ENCODE results near the gene MAD1L1.

The MAD1L1 gene

DNA sequence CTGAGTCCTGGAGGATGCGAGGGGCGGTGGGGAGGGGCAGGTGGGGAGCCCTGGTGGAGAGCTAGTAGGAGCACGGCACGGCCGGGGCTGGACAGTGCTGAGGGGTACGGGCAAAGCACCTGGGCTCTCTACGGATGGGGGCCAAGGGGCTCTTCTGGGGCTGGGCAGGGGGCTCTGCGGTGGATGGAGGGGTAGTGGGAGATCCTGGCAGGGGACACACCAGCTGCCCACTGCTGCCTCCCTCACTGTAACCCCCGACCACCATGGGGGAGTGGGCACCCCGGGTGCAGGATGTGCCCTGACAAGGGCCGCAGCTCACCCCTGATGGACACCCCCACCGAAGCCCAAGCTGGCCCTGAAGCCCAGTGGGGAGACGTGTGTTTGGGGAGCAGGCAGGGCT is 359.3 kb downstream of the MAD1L1 start:
- Histone ChIP-seq H3K4ac (ENCODE audit: low read depth in 1 of 2, low read length in 2 of 2) (no peak overlapping the region), H3K18ac (ENCODE audit: low read depth in 1 of 2, low read length in 2 of 2) (no peak overlapping the region), H2BK120ac (ENCODE audit: low read depth, low read length) (no peak overlapping the region), H3K4me2 (ENCODE audit: low read length, poor library complexity, severe bottlenecking) (no peak overlapping the region), H3K9ac (ENCODE audit: low read length) (no peak overlapping the region), H3K9me3 (ENCODE audit: control insufficient read depth, low read length) (no peaks in the 10 kb centered on the region), H3K14ac (ENCODE audit: low read length in 2 of 2) (no peak overlapping the region), H2BK5ac (ENCODE audit: low read depth, low read length, poor library complexity, severe bottlenecking) (no peak overlapping the region), H3K27me3 (ENCODE audit: control insufficient read depth in 1 of 2, insufficient read depth in 1 of 2, low read length in 2 of 2) (no peaks in the 10 kb centered on the region), H2BK15ac (ENCODE audit: low read depth, poor library complexity, severe bottlenecking) (no peak overlapping the region), H3K27ac (ENCODE audit: low read length, poor library complexity, severe bottlenecking) (no peak overlapping the region), H4K91ac (ENCODE audit: low read length) (no peak overlapping the region), H3K79me1 (replicated peaks; ENCODE audit: low read length, poor library complexity, severe bottlenecking) (peaks cover 18% of the 10 kb centered on the region), H4K8ac (ENCODE audit: low read length) (no peak overlapping the region), H3K4me1 (ENCODE audit: control insufficient read depth, insufficient read depth, low read depth, low read length) (peaks cover 7% of the 10 kb centered on the region), H2AFZ (ENCODE audit: low read depth, low read length) (no peak overlapping the region), H2AK5ac (ENCODE audit: low read length, severe bottlenecking) (no peak overlapping the region), H3K36me3 (ENCODE audit: control insufficient read depth in 1 of 2, insufficient read depth in 2 of 2, low read depth in 1 of 2, low read length in 2 of 2) (peaks cover 0 to 21% of the 10 kb centered on the region in 2 experiments), H3K4me3 (ENCODE audit: insufficient read depth in 1 of 2, low read depth in 1 of 2, low read length in 2 of 2) (no peak overlapping the region), H2BK12ac (ENCODE audit: low read length in 2 of 2) (no peak overlapping the region), H3K23ac (ENCODE audit: low read length in 2 of 2) (no peak overlapping the region)
- 98% methylated on average over 12 of the region's 13 CpGs for WGBS
- no peak for DNase-seq

DNA sequence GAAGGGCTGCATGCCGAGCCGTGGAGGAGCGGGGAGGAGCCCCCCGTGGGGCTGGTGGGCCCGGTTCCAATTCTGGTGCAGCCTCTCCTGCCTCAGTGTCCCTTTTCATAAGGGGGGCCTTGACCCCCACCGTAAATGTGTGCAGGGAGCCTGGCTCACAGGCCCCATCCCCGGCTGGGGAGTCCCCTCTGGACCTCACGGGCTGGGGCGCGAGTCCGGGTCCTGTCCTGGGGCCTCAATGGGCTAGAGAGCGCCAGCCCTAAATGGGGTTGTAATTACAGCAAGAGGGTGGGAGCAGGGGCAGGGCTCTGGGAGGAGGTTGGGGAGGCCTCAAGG is 359.7 kb downstream of the MAD1L1 start:
- no peak overlapping the region for H2BK12ac ChIP-seq (ENCODE audit: low read length in 2 of 2)
- H3K4me3 ChIP-seq (ENCODE audit: insufficient read depth in 1 of 2, low read depth in 1 of 2, low read length in 2 of 2): no peak overlapping the region
- H3K4me2 ChIP-seq (ENCODE audit: low read length, poor library complexity, severe bottlenecking): no peak overlapping the region
- no peak overlapping the region for H3K4ac ChIP-seq (ENCODE audit: low read depth in 1 of 2, low read length in 2 of 2)
- H3K14ac ChIP-seq (ENCODE audit: low read length in 2 of 2): no peak overlapping the region
- H2BK15ac ChIP-seq (ENCODE audit: low read depth, poor library complexity, severe bottlenecking): no peak overlapping the region
- H4K91ac ChIP-seq (ENCODE audit: low read length): no peak overlapping the region
- no peak overlapping the region for H3K27ac ChIP-seq (ENCODE audit: low read length, poor library complexity, severe bottlenecking)
- no peak overlapping the region for H3K23ac ChIP-seq (ENCODE audit: low read length in 2 of 2)
- H3K18ac ChIP-seq (ENCODE audit: low read depth in 1 of 2, low read length in 2 of 2): no peak overlapping the region
- WGBS: 94% methylated on average over 12 of the region's 12 CpGs
- H4K8ac ChIP-seq (ENCODE audit: low read length): no peak overlapping the region
- no peak overlapping the region for H2BK120ac ChIP-seq (ENCODE audit: low read depth, low read length)
- H2AFZ ChIP-seq (ENCODE audit: low read depth, low read length): no peak overlapping the region
- H2AK5ac ChIP-seq (ENCODE audit: low read length, severe bottlenecking): no peak overlapping the region
- no peaks in the 10 kb centered on the region for H3K9me3 ChIP-seq (ENCODE audit: control insufficient read depth, low read length)
- no peak for DNase-seq
- H3K36me3 ChIP-seq (ENCODE audit: control insufficient read depth in 1 of 2, insufficient read depth in 2 of 2, low read depth in 1 of 2, low read length in 2 of 2): peaks cover 0 to 21% of the 10 kb centered on the region in 2 experiments
- no peak overlapping the region for H3K9ac ChIP-seq (ENCODE audit: low read length)
- no peaks in the 10 kb centered on the region for H3K27me3 ChIP-seq (ENCODE audit: control insufficient read depth in 1 of 2, insufficient read depth in 1 of 2, low read length in 2 of 2)
- H2BK5ac ChIP-seq (ENCODE audit: low read depth, low read length, poor library complexity, severe bottlenecking): no peak overlapping the region
- H3K4me1 ChIP-seq (ENCODE audit: control insufficient read depth, insufficient read depth, low read depth, low read length): peaks cover 7% of the 10 kb centered on the region
- H3K79me1 ChIP-seq (replicated peaks; ENCODE audit: low read length, poor library complexity, severe bottlenecking): peaks cover 18% of the 10 kb centered on the region

DNA sequence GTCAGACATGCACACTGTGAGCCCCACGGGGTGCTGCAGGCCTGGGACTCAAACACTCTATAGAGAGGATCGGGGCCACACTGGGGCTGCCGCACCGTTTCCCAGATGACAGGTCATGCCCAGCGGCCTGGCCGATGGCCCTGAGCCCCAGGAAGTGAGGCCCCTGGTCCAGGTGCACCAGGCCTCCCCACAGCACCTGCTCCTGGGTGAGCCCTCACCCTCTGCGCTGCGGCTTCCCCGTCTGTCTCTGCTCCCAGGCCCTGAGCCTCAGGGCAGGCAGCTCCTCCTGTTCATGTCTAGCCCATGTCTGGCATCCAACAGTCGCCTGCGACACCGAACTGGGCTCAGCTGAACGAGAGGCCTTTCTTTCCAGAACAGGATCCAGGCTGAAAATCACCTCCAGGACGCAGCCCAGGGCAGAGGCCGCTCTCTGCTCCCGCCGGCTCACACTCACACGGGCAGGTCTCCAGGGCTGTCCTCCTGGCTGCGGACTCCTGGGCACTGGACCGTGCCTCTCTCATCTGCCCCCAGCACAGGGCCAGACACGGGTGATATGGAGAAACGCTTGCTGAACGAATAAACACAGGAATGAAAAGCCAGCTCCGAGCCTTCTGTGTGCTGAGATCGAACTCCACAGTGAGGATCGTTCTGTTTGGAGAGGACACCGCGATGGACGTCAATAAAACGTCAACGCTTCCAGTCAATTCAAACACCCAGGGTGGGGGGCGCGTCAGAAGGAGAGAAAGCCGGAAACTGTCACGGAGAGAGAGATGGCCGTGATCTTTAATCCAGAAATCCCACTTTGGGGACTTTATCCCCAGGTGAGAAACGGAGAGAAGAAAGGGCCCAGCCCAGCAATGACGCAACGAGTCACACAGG is 360.3 kb downstream of the MAD1L1 start:
- Histone ChIP-seq H3K36me3 (ENCODE audit: control insufficient read depth in 1 of 2, insufficient read depth in 2 of 2, low read depth in 1 of 2, low read length in 2 of 2) (peaks cover 0 to 21% of the 10 kb centered on the region in 2 experiments), H3K4me1 (ENCODE audit: control insufficient read depth, insufficient read depth, low read depth, low read length) (peaks cover 7% of the 10 kb centered on the region), H3K79me1 (replicated peaks; ENCODE audit: low read length, poor library complexity, severe bottlenecking) (peaks cover 20% of the 10 kb centered on the region), H2AK5ac (ENCODE audit: low read length, severe bottlenecking) (no peak overlapping the region), H3K4me3 (ENCODE audit: insufficient read depth in 1 of 2, low read depth in 1 of 2, low read length in 2 of 2) (no peak overlapping the region), H3K27me3 (ENCODE audit: control insufficient read depth in 1 of 2, insufficient read depth in 1 of 2, low read length in 2 of 2) (no peaks in the 10 kb centered on the region), H3K23ac (ENCODE audit: low read length in 2 of 2) (no peak overlapping the region), H3K18ac (ENCODE audit: low read depth in 1 of 2, low read length in 2 of 2) (no peak overlapping the region), H2BK5ac (ENCODE audit: low read depth, low read length, poor library complexity, severe bottlenecking) (no peak overlapping the region), H2BK12ac (ENCODE audit: low read length in 2 of 2) (no peak overlapping the region), H3K9ac (ENCODE audit: low read length) (no peak overlapping the region), H4K8ac (ENCODE audit: low read length) (no peak overlapping the region), H3K4ac (ENCODE audit: low read depth in 1 of 2, low read length in 2 of 2) (no peak overlapping the region), H4K91ac (ENCODE audit: low read length) (no peak overlapping the region), H2BK15ac (ENCODE audit: low read depth, poor library complexity, severe bottlenecking) (no peak overlapping the region), H3K4me2 (ENCODE audit: low read length, poor library complexity, severe bottlenecking) (no peak overlapping the region), H3K9me3 (ENCODE audit: control insufficient read depth, low read length) (no peaks in the 10 kb centered on the region), H3K14ac (ENCODE audit: low read length in 2 of 2) (no peak overlapping the region), H2BK120ac (ENCODE audit: low read depth, low read length) (no peak overlapping the region), H2AFZ (ENCODE audit: low read depth, low read length) (no peak overlapping the region), H3K27ac (ENCODE audit: low read length, poor library complexity, severe bottlenecking) (no peak overlapping the region)
- DNase-seq: no peak
- WGBS: 96% methylated on average over 39 of the region's 39 CpGs

DNA sequence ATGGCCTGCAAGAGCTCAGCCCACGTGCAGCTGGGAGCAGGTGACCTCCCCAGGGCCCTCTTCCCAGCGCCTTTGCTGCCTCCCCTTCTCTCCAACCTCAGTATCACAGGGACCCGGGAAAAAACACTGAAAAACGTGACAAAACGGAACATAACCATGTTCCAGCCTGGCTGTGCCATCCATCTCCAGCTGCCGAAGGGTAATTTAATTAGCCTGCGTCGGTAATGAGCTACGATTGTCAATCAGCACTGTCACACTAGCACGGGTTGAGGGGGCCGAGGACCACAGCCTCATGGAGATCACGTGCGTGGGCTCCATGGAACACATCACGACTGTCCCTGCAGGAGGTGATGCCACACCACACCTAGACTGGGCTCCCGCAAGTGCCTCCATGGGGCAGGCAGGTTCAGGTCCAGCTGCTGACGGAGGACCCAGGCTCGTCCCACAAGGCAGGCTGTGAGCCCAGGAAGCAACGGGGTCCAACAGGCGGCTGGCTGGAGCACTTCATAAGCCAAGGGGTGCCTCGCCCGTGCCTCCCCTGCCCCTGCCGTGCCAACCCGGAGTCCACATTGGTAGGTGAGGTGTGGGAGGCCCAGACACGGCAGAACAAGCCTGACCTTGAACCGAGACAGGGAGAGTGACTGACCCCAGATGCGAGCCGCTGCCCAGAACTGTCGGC is 363.2 kb downstream of the MAD1L1 start:
- Histone ChIP-seq H3K4me1 (ENCODE audit: control insufficient read depth, insufficient read depth, low read depth, low read length) (peaks cover 2% of the 10 kb centered on the region), H2BK12ac (ENCODE audit: low read length in 2 of 2) (no peak overlapping the region), H3K27me3 (ENCODE audit: control insufficient read depth in 1 of 2, insufficient read depth in 1 of 2, low read length in 2 of 2) (no peaks in the 10 kb centered on the region), H3K79me1 (replicated peaks; ENCODE audit: low read length, poor library complexity, severe bottlenecking) (peaks cover 14% of the 10 kb centered on the region), H3K36me3 (ENCODE audit: control insufficient read depth in 1 of 2, insufficient read depth in 2 of 2, low read depth in 1 of 2, low read length in 2 of 2) (peaks cover 0 to 34% of the 10 kb centered on the region in 2 experiments), H3K9me3 (ENCODE audit: control insufficient read depth, low read length) (no peaks in the 10 kb centered on the region), H3K9ac (ENCODE audit: low read length) (no peak overlapping the region), H3K18ac (ENCODE audit: low read depth in 1 of 2, low read length in 2 of 2) (no peak overlapping the region), H2BK120ac (ENCODE audit: low read depth, low read length) (no peak overlapping the region), H3K14ac (ENCODE audit: low read length in 2 of 2) (no peak overlapping the region), H3K4ac (ENCODE audit: low read depth in 1 of 2, low read length in 2 of 2) (no peak overlapping the region), H2BK15ac (ENCODE audit: low read depth, poor library complexity, severe bottlenecking) (no peak overlapping the region), H4K91ac (ENCODE audit: low read length) (no peak overlapping the region), H2AK5ac (ENCODE audit: low read length, severe bottlenecking) (no peak overlapping the region), H3K4me3 (ENCODE audit: insufficient read depth in 1 of 2, low read depth in 1 of 2, low read length in 2 of 2) (no peak overlapping the region), H2AFZ (ENCODE audit: low read depth, low read length) (no peak overlapping the region), H3K4me2 (ENCODE audit: low read length, poor library complexity, severe bottlenecking) (no peak overlapping the region), H3K27ac (ENCODE audit: low read length, poor library complexity, severe bottlenecking) (no peak overlapping the region), H4K8ac (ENCODE audit: low read length) (no peak overlapping the region), H3K23ac (ENCODE audit: low read length in 2 of 2) (no peak overlapping the region), H2BK5ac (ENCODE audit: low read depth, low read length, poor library complexity, severe bottlenecking) (no peak overlapping the region)
- 97% methylated on average over 28 of the region's 28 CpGs for WGBS
- no peak for DNase-seq

All from mesenchymal stem cell (in vitro differentiated cells and primary cell).